Pons (tissue), 1 donor: ENCODE results near the gene RABGAP1L.
"Not testable (repeated sequence)": the region's sequence is repeated elsewhere in the genome, so short reads cannot be mapped to it uniquely, and the experiment has no call there.

Source experiments
- DNase-seq: peaks from one replicate; pipeline ENCODE4 v3.0.0-alpha.2; 2016; ENCODE audit warnings: low spot score

Gene RABGAP1L

GRCh38 chr1:174445351-174445750, 286.0 kb downstream of the RABGAP1L start:
- no peak for DNase-seq

- DNase-seq, result peak; percentile 8
These were observed 286.5 kb downstream of the RABGAP1L start for GRCh38 chr1:174445817-174446216.

GRCh38 chr1:174447866-174448530, 288.7 kb downstream of the RABGAP1L start, which contains the start of gene GPR52:
GPR52 (plus strand) TSS chr1:174447964; CDS start chr1:174448112, 148 bp downstream.
- peak; percentile 46 for DNase-seq

GRCh38 chr1:174448531-174448883, 289.2 kb downstream of the RABGAP1L start:
- no peak for DNase-seq

- no peak for DNase-seq
These were observed 289.7 kb downstream of the RABGAP1L start for GRCh38 chr1:174448974-174449373.

GRCh38 chr1:174451408-174451807, 292.1 kb downstream of the RABGAP1L start:
- no peak for DNase-seq

- DNase-seq, result no peak
These were observed 306.5 kb downstream of the RABGAP1L start for GRCh38 chr1:174465855-174466254.

- DNase-seq, result no peak
These were observed 307.3 kb downstream of the RABGAP1L start for GRCh38 chr1:174466607-174467006.

GRCh38 chr1:174469052-174469451, 309.7 kb downstream of the RABGAP1L start:
- DNase-seq, result no peak

- DNase-seq, result no peak
These were observed 310.4 kb downstream of the RABGAP1L start for GRCh38 chr1:174469687-174470086.

- DNase-seq, result no peak
These were observed 320.0 kb downstream of the RABGAP1L start for GRCh38 chr1:174479281-174479680.

GRCh38 chr1:174480324-174480723, 321.0 kb downstream of the RABGAP1L start:
- no peak for DNase-seq

- DNase-seq, result peak; percentile 19
These were observed 332.3 kb downstream of the RABGAP1L start for GRCh38 chr1:174491606-174492005.

- peak; percentile 15 for DNase-seq
These were observed 338.2 kb downstream of the RABGAP1L start for GRCh38 chr1:174497478-174497877.

GRCh38 chr1:174516755-174517154, 357.4 kb downstream of the RABGAP1L start:
- DNase-seq, result not testable (repeated sequence)

- peak; percentile 28 for DNase-seq
These were observed 360.5 kb downstream of the RABGAP1L start for GRCh38 chr1:174519844-174520243.

GRCh38 chr1:174531751-174532150, 372.4 kb downstream of the RABGAP1L start:
- DNase-seq, result no peak

GRCh38 chr1:174534789-174535188, 375.5 kb downstream of the RABGAP1L start:
- no peak for DNase-seq

- no peak for DNase-seq
These were observed 375.9 kb downstream of the RABGAP1L start for GRCh38 chr1:174535207-174535606.

- not testable (repeated sequence) for DNase-seq
These were observed 384.1 kb downstream of the RABGAP1L start for GRCh38 chr1:174543421-174543820.

- DNase-seq, result no peak
These were observed 391.0 kb downstream of the RABGAP1L start for GRCh38 chr1:174550296-174550695.

GRCh38 chr1:174556392-174556791, 397.1 kb downstream of the RABGAP1L start:
- no peak for DNase-seq

GRCh38 chr1:174568551-174568950, 409.2 kb downstream of the RABGAP1L start:
- no peak for DNase-seq

GRCh38 chr1:174569240-174569639, 409.9 kb downstream of the RABGAP1L start:
- DNase-seq, result no peak
